Breast epithelium (tissue), 4 donors: Measurements from ENCODE around the gene GADD45GIP1. TPM values are rescaled to one million over a fixed set of nuclear protein-coding genes. Genes with fewer than 3 reads are reported as not detected.
A peak's percentile ranks its signal among the peaks of the same experiment; 100 is the strongest.
"Not testable (repeated sequence)": the region's sequence is repeated elsewhere in the genome, so short reads cannot be mapped to it uniquely, and the experiment has no call there.

ENCODE experiments used
- DNase-seq, 2 donors: peaks; one replicate each; pipeline ENCODE4 v3.0.0-alpha.2; 2019; ENCODE audit warnings: low spot score in 2 of 2
- H3K27ac ChIP-seq, 2 donors: fragments of 200-600 bp; sonication (generic) in 1 of 2; one replicate each; pipeline ENCODE4 v1.5.1; 2016 to 2019; ENCODE audit warnings: mild to moderate bottlenecking in 1 of 2
- H3K27me3 ChIP-seq, 2 donors: fragments of 200-600 bp; sonication (generic) in 1 of 2; one replicate each; pipeline versions ENCODE4 v1.5.1 to v1.6.0; 2017 to 2019; ENCODE audit warnings: control low read depth in 1 of 2, mild to moderate bottlenecking in 1 of 2
- H3K36me3 ChIP-seq: fragments of 200-600 bp; one replicate; pipeline ENCODE4 v1.5.1; 2019
- H3K4me1 ChIP-seq, 2 donors: fragments of 200-600 bp; sonication (generic); one replicate each; pipeline ENCODE4 v1.5.1; 2016 to 2019; ENCODE audit warnings: control low read depth in 1 of 2
- H3K4me3 ChIP-seq, 3 donors: fragments of 200-600 bp; sonication (generic); 1 replicate in 2 of 3; 2 replicates in 1 of 3; pipeline ENCODE4 v1.5.1; 2016 to 2019; ENCODE audit warnings: mild to moderate bottlenecking in 3 of 3, moderate library complexity in 2 of 3
- H3K9me3 ChIP-seq, 2 donors: fragments of 200-600 bp; sonication (generic) in 1 of 2; one replicate each; pipeline ENCODE4 v1.5.1; 2016 to 2019; ENCODE audit warnings: control low read depth in 1 of 2
- CTCF ChIP-seq, 3 donors: fragments of 450-650 bp; IDR thresholded peaks; one replicate each; pipeline ENCODE4 v1.5.1; 2016 to 2017; ENCODE audit warnings: antibody characterized with exemption in 3 of 3, mild to moderate bottlenecking in 3 of 3, moderate library complexity in 3 of 3
- POLR2A ChIP-seq: fragments of 450-650 bp; IDR thresholded peaks from one replicate; pipeline ENCODE4 v1.6.1; 2016; ENCODE audit warnings: antibody characterized with exemption, mild to moderate bottlenecking, moderate library complexity
- POLR2AphosphoS5 ChIP-seq, 3 donors: sonication (generic); formaldehyde crosslinking; IDR thresholded peaks; one replicate each; pipeline ENCODE4 v1.6.1; 2017; ENCODE audit warnings: antibody characterized with exemption in 3 of 3
- intact Hi-C: fragments of 100-400 bp; cut with DNase I; formaldehyde crosslinking; loops from one replicate; pipeline ENCODE4 v1.15.1; 2023; ENCODE audit warnings: low total_unique reads
- total RNA-seq, 3 donors: library from RNA; depleted of rRNA; stranded (reverse); fragments of >200 nt; gene quantifications; one replicate each; pipeline ENCODE4 v1.1.0, GENCODE V29; 2016

Gene GADD45GIP1
- total RNA-seq, 3 donors from 2014 or later = 30.3 to 44.2 (median 31.5) TPM

GRCh38 chr19:12983542-12984142 lies 26.6 kb upstream of the GADD45GIP1 start:
- intact Hi-C loops = loop anchor here (1.0 kb wide), 1 partner anchor 106 kb away; no protein-coding TSS in a partner anchor
- Histone ChIP-seq H3K36me3 (no peaks in the 10 kb centered on the region), H3K4me1 (peaks cover 0 to 7% of the 10 kb centered on the region in 2 donors), H3K9me3 (no peaks in the 10 kb centered on the region), H3K27ac (peak overlapping the region in 1 of 2 donors; percentile 84), H3K27me3 (no peaks in the 10 kb centered on the region), H3K4me3 (peak overlapping the region in 2 of 3 donors; percentile 44 to 53)
- TF ChIP-seq POLR2A (no peak), CTCF (IDR thresholded peaks at IDR 0.05) (peak; percentile 95 to 98 (median 96)), POLR2AphosphoS5 (IDR thresholded peaks at IDR 0.05) (peak; percentile 58 to 81 (median 75))
- peak; percentile 74 to 78 for DNase-seq

- Histone ChIP-seq H3K27me3 (no peaks in the 10 kb centered on the region), H3K27ac (peak overlapping the region in 1 of 2 donors; percentile 84), H3K36me3 (no peaks in the 10 kb centered on the region), H3K9me3 (no peaks in the 10 kb centered on the region), H3K4me3 (peak overlapping the region in 2 of 3 donors; percentile 44 to 53), H3K4me1 (peaks cover 0 to 7% of the 10 kb centered on the region in 2 donors)
- intact Hi-C loops = no loop called here
- no peak for DNase-seq
- TF ChIP-seq POLR2AphosphoS5 (IDR thresholded peaks at IDR 0.05) (no peak), POLR2A (no peak), CTCF (IDR thresholded peaks at IDR 0.05) (no peak)
Observed at GRCh38 chr19:12983091-12983490, 26.1 kb upstream of the GADD45GIP1 start.

GRCh38 chr19:12982648-12983047 lies 25.6 kb upstream of the GADD45GIP1 start:
- no peaks in the 10 kb centered on the region for H3K27me3 ChIP-seq
- H3K4me1 ChIP-seq = peaks cover 0 to 7% of the 10 kb centered on the region in 2 donors
- peak overlapping the region in 1 of 2 donors; percentile 84 for H3K27ac ChIP-seq
- H3K36me3 ChIP-seq = no peaks in the 10 kb centered on the region
- H3K9me3 ChIP-seq = no peaks in the 10 kb centered on the region
- intact Hi-C loops = no loop called here
- no peak for TF ChIP-seq POLR2A
- TF ChIP-seq CTCF (IDR thresholded peaks at IDR 0.05) = no peak
- no peak for TF ChIP-seq POLR2AphosphoS5 (IDR thresholded peaks at IDR 0.05)
- DNase-seq = no peak
- no peak overlapping the region for H3K4me3 ChIP-seq

- H3K27me3 ChIP-seq = no peaks in the 10 kb centered on the region
- no peak for DNase-seq
- TF ChIP-seq POLR2A (no peak), CTCF (IDR thresholded peaks at IDR 0.05) (no peak), POLR2AphosphoS5 (IDR thresholded peaks at IDR 0.05) (no peak)
Observed at GRCh38 chr19:12979974-12980373, 23.0 kb upstream of the GADD45GIP1 start.

GRCh38 chr19:12976109-12976508 lies 19.1 kb upstream of the GADD45GIP1 start:
- intact Hi-C loops = loop anchor here (1.0 kb wide), 1 partner anchor 38 kb away; no protein-coding TSS in a partner anchor
- not testable (repeated sequence) for H3K27ac ChIP-seq, DNase-seq

More at GRCh38 chr19:12979974-12980373, 23.0 kb upstream of the GADD45GIP1 start:
- Histone ChIP-seq H3K4me3 (no peak overlapping the region), H3K27ac (no peak overlapping the region), H3K4me1 (no peaks in the 10 kb centered on the region), H3K36me3 (no peaks in the 10 kb centered on the region), H3K9me3 (no peaks in the 10 kb centered on the region)
- intact Hi-C loops = no loop called here

More at GRCh38 chr19:12976109-12976508, 19.1 kb upstream of the GADD45GIP1 start:
- not testable (repeated sequence) for H3K4me1 ChIP-seq, H3K36me3 ChIP-seq, H3K4me3 ChIP-seq, H3K27me3 ChIP-seq, H3K9me3 ChIP-seq
